H9 (cell line): ENCODE measurements around the gene C2orf49. TPM values are rescaled to one million over a fixed set of nuclear protein-coding genes. Genes with fewer than 3 reads are reported as not detected.

Experiments used
- DNase-seq: peaks from one replicate; pipeline ENCODE4 v3.0.0-alpha.2; 2017
- H2AFZ ChIP-seq: one replicate; pipeline ENCODE4 v1.6.1; 2013; ENCODE audit warnings: mild to moderate bottlenecking, low read length, control low read depth, moderate library complexity
- H2AK5ac ChIP-seq: 2 replicates; pipeline ENCODE4 v1.6.1; 2013; ENCODE audit warnings: low read length, control low read depth, mixed read lengths; ENCODE audit not compliant: insufficient read length
- H2BK120ac ChIP-seq: one replicate; pipeline ENCODE4 v1.6.1; 2013; ENCODE audit warnings: low read depth, mild to moderate bottlenecking, low read length, control low read depth, inconsistent platforms; ENCODE audit not compliant: poor library complexity, severe bottlenecking
- H2BK12ac ChIP-seq: 2 replicates; pipeline ENCODE4 v1.6.1; 2013; ENCODE audit warnings: low read length, control low read depth, mixed read lengths, low read depth; ENCODE audit not compliant: insufficient read length
- H2BK15ac ChIP-seq: 2 replicates; pipeline ENCODE4 v1.6.1; 2013; ENCODE audit warnings: low read depth, low read length, control low read depth
- H2BK20ac ChIP-seq: one replicate; pipeline ENCODE4 v1.6.1; 2013; ENCODE audit warnings: low read depth, mild to moderate bottlenecking, low read length, control low read depth, inconsistent platforms; ENCODE audit not compliant: poor library complexity, severe bottlenecking
- H2BK5ac ChIP-seq: 2 replicates; pipeline ENCODE4 v1.6.1; 2013; ENCODE audit warnings: low read length, control low read depth, mixed read lengths; ENCODE audit not compliant: insufficient read length
- H3K14ac ChIP-seq: 2 replicates; pipeline ENCODE4 v1.6.1; 2013; ENCODE audit warnings: low read length, control low read depth; ENCODE audit not compliant: insufficient read depth
- H3K18ac ChIP-seq: 2 replicates; pipeline ENCODE4 v1.6.1; 2013; ENCODE audit warnings: low read depth, mild to moderate bottlenecking, mixed read lengths, low read length, control low read depth; ENCODE audit not compliant: insufficient read length
- H3K23ac ChIP-seq: 2 replicates; pipeline ENCODE4 v1.6.1; 2013; ENCODE audit warnings: low read length, control low read depth, mixed read lengths, low read depth; ENCODE audit not compliant: insufficient read length
- H3K23me2 ChIP-seq: 2 replicates; pipeline ENCODE4 v1.6.1; 2013; ENCODE audit warnings: low read depth, mild to moderate bottlenecking, mixed read lengths, low read length, control low read depth; ENCODE audit not compliant: insufficient read length, poor library complexity, severe bottlenecking
- H3K27ac ChIP-seq: 2 replicates; pipeline ENCODE4 v1.5.1; 2013; ENCODE audit warnings: low read length, control low read depth, mixed read lengths, low read depth; ENCODE audit not compliant: insufficient read length
- H3K27me3 ChIP-seq: 2 replicates; pipeline ENCODE4 v1.6.1; 2013; ENCODE audit warnings: low read length, control low read depth, inconsistent platforms; ENCODE audit not compliant: insufficient read depth
- H3K4ac ChIP-seq: 2 replicates; pipeline ENCODE4 v1.6.1; 2013; ENCODE audit warnings: low read depth, mild to moderate bottlenecking, control low read depth, inconsistent platforms, low read length, moderate library complexity
- H3K4me1 ChIP-seq: 2 replicates; pipeline ENCODE4 v1.6.1; 2013; ENCODE audit warnings: low read length, control low read depth, inconsistent platforms; ENCODE audit not compliant: insufficient read depth
- H3K4me2 ChIP-seq: 2 replicates; pipeline ENCODE4 v1.6.1; 2013; ENCODE audit warnings: low read length, control low read depth, mixed read lengths; ENCODE audit not compliant: insufficient read length, insufficient read depth
- H3K56ac ChIP-seq: 2 replicates; pipeline ENCODE4 v1.6.1; 2013; ENCODE audit warnings: low read depth, mild to moderate bottlenecking, mixed read lengths, low read length, control low read depth; ENCODE audit not compliant: insufficient read length
- H3K79me1 ChIP-seq: 2 replicates; pipeline ENCODE4 v1.6.1; 2013; ENCODE audit warnings: low read depth, mild to moderate bottlenecking, moderate library complexity, low read length, control low read depth, inconsistent platforms; ENCODE audit not compliant: insufficient read depth, poor library complexity, severe bottlenecking
- H3K79me2 ChIP-seq: 2 replicates; pipeline ENCODE4 v1.6.1; 2013; ENCODE audit warnings: low read length, control low read depth, inconsistent platforms; ENCODE audit not compliant: insufficient read depth
- H3K9ac ChIP-seq: 2 replicates; pipeline ENCODE4 v1.6.1; 2013; ENCODE audit warnings: low read length, control low read depth, mixed read lengths; ENCODE audit not compliant: insufficient read length; ENCODE audit errors: extremely low read depth
- H3K9me3 ChIP-seq: one replicate; pipeline ENCODE4 v1.6.1; 2013; ENCODE audit warnings: low read depth, low read length, inconsistent platforms; ENCODE audit not compliant: control insufficient read depth
- H3T11ph ChIP-seq: one replicate; pipeline ENCODE4 v1.6.1; 2013; ENCODE audit warnings: mild to moderate bottlenecking, low read length, control low read depth, inconsistent platforms
- H4K20me1 ChIP-seq: one replicate; pipeline ENCODE4 v1.6.1; 2013; ENCODE audit not compliant: control insufficient read depth, insufficient read length, insufficient read depth
- H4K5ac ChIP-seq: 2 replicates; pipeline ENCODE4 v1.6.1; 2013; ENCODE audit warnings: low read depth, mild to moderate bottlenecking, mixed read lengths, low read length, control low read depth; ENCODE audit not compliant: insufficient read length
- H4K8ac ChIP-seq: replicated peaks from 2 replicates; pipeline ENCODE4 v1.6.1; 2013; ENCODE audit warnings: low read length, control low read depth, mixed read lengths, low read depth; ENCODE audit not compliant: insufficient read length
- H4K91ac ChIP-seq: 2 replicates; pipeline ENCODE4 v1.6.1; 2013; ENCODE audit warnings: low read depth, mild to moderate bottlenecking, moderate library complexity, mixed read lengths, low read length, control low read depth; ENCODE audit not compliant: insufficient read length
- H3K27ac Mint-ChIP-seq, 3 experiments: 2 replicates in 2 of 3; 3 replicates in 1 of 3; pipeline ENCODE4 v1.8.0; 2020 to 2021; ENCODE audit warnings: mixed read lengths in 3 of 3, mild to moderate bottlenecking in 1 of 3, moderate library complexity in 1 of 3
- H3K27me3 Mint-ChIP-seq: 2 replicates; pipeline ENCODE4 v1.8.0; 2021; ENCODE audit warnings: low read depth, mild to moderate bottlenecking, moderate library complexity, mixed read lengths
- H3K36me3 Mint-ChIP-seq, 3 experiments: 2 replicates in 2 of 3; 3 replicates in 1 of 3; pipeline ENCODE4 v1.8.0; 2020 to 2021; ENCODE audit warnings: low read depth in 3 of 3, mixed read lengths in 3 of 3; ENCODE audit not compliant: insufficient read depth in 1 of 3
- H3K4me1 Mint-ChIP-seq, 2 experiments: 2 replicates each; pipeline ENCODE4 v1.8.0; 2020; ENCODE audit warnings: mixed read lengths in 2 of 2
- H3K4me3 Mint-ChIP-seq, 2 experiments: 2 replicates in 1 of 2; 3 replicates in 1 of 2; pipeline ENCODE4 v1.8.0; 2020 to 2021; ENCODE audit warnings: mild to moderate bottlenecking in 2 of 2, mixed read lengths in 2 of 2, moderate library complexity in 1 of 2
- H3K9me3 Mint-ChIP-seq, 2 experiments: 2 replicates in 1 of 2; 3 replicates in 1 of 2; pipeline ENCODE4 v1.8.0; 2020; ENCODE audit warnings: mild to moderate bottlenecking in 2 of 2, mixed read lengths in 2 of 2, moderate library complexity in 1 of 2
- CTCF ChIP-seq: fragments of 200-600 bp; sonication (generic); conservative IDR thresholded peaks from 3 replicates; pipeline ENCODE4 v1.8.0; 2021; ENCODE audit warnings: antibody characterized with exemption, mild to moderate bottlenecking
- WGBS: extraction: QIAGEN DNeasy Blood & Tissue Kit; methylation state at CpG from one replicate; pipeline ENCODE4 v1.1.7; 2013; ENCODE audit warnings: missing lambda C conversion rate, low lambda C conversion rate, mixed read lengths; ENCODE audit not compliant: insufficient read length; ENCODE audit errors: extremely low coverage; 5-methylcytosine and 5-hydroxymethylcytosine counted together
- total RNA-seq: library from RNA; stranded (reverse); gene quantifications from 2 replicates; pipeline ENCODE4 v1.2.1, GENCODE V29; 2021

The C2orf49 gene
- total RNA-seq, 1 experiment from 2014 or later = 18.8 TPM

GRCh38 chr2:105391058-105391627 lies 53.8 kb downstream of the C2orf49 start:
- H2BK120ac ChIP-seq = no peak overlapping the region
- no peak overlapping the region for H3K9ac ChIP-seq
- no peak overlapping the region for H3K23ac ChIP-seq
- H3K23me2 ChIP-seq = no peaks in the 10 kb centered on the region
- no peak overlapping the region for H4K91ac ChIP-seq
- no peak overlapping the region for H3K4me2 ChIP-seq
- no peak overlapping the region for H4K5ac ChIP-seq
- H2BK15ac ChIP-seq = no peak overlapping the region
- H3K36me3 Mint-ChIP-seq = peaks cover 0 to 28% (median 25%) of the 10 kb centered on the region in 3 experiments; a peak in 5 of 7 replicates
- H3K4ac ChIP-seq = no peak overlapping the region
- no peaks in the 10 kb centered on the region for H4K20me1 ChIP-seq
- H3T11ph ChIP-seq = no peak overlapping the region
- H3K27ac Mint-ChIP-seq = no peak overlapping the region
- no peak overlapping the region for H3K14ac ChIP-seq
- no peaks in the 10 kb centered on the region for H3K27me3 ChIP-seq
- no peaks in the 10 kb centered on the region for H3K27me3 Mint-ChIP-seq
- no peak for TF ChIP-seq CTCF
- no peaks in the 10 kb centered on the region for H3K4me1 ChIP-seq
- no peak overlapping the region for H2BK5ac ChIP-seq
- H4K8ac ChIP-seq = no peak overlapping the region
- H3K79me2 ChIP-seq = peaks cover 2% of the 10 kb centered on the region; the same call in 1 of the 2 replicates
- no peak overlapping the region for H2BK20ac ChIP-seq
- no peak overlapping the region for H3K56ac ChIP-seq
- H3K18ac ChIP-seq = no peak overlapping the region
- no peak overlapping the region for H2AFZ ChIP-seq
- H2BK12ac ChIP-seq = no peak overlapping the region
- H3K4me3 Mint-ChIP-seq = no peak overlapping the region
- no peak for DNase-seq
- no peak overlapping the region for H2AK5ac ChIP-seq
- H3K4me1 Mint-ChIP-seq = peaks cover 6 to 9% of the 10 kb centered on the region in 2 experiments; a peak in 1 of 4 replicates
- WGBS = no CpG with 5 or more reads among the region's 5 CpGs
- H3K79me1 ChIP-seq = no peaks in the 10 kb centered on the region
- H3K9me3 ChIP-seq = no peaks in the 10 kb centered on the region
- no peak overlapping the region for H3K27ac ChIP-seq
- no peaks in the 10 kb centered on the region for H3K9me3 Mint-ChIP-seq
